GM21423 (cell line): Measurements from ENCODE around the gene LENEP.

Experiments used
- ATAC-seq: cut with Tn5 transposase; IDR thresholded peaks from one replicate; pipeline ENCODE4 v1.9.1; 2021; ENCODE audit warnings: mild to moderate bottlenecking, moderate library complexity; ENCODE audit not compliant: unreplicated experiment

LENEP gene

DNA sequence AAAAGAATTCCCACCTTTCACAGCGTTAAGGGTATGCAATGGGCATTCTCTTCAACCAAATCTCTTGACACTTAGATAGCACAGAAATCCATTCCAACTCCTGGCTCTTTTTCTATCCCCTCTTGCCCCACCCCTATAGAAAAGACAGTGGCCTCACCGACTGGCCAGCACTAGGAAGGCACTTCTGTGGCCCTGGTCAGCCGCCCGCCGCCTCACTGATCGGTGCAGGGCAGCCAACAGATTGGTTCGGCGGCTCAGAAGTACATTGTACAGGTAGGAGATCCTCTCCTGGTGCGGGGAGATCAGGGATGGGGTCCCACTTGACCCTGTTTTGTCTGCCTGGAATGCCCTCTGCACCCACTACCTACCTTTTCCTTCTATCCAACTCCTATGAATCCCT lies 30.9 kb downstream of the LENEP start:
- ATAC-seq = no peak

DNA sequence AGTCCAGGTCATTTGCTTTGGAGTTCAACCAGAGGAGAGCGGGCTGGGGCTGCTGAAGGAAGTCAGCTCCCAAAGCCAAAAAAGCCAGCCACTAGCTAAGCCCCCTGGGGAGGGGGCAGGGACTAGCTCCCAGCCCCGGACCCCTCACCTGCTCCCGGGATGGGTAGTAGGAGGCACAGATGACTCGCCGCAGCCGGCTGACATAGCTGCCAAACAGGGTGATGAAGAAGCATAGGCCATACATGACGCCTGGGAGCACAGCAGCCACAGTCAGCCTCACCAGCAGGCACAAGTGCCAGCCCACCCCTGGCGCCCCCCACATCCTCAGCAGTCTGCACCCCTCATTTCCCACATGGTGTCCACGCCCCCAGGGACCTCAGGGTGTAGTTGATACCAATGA lies 32.8 kb downstream of the LENEP start:
- no peak for ATAC-seq

DNA sequence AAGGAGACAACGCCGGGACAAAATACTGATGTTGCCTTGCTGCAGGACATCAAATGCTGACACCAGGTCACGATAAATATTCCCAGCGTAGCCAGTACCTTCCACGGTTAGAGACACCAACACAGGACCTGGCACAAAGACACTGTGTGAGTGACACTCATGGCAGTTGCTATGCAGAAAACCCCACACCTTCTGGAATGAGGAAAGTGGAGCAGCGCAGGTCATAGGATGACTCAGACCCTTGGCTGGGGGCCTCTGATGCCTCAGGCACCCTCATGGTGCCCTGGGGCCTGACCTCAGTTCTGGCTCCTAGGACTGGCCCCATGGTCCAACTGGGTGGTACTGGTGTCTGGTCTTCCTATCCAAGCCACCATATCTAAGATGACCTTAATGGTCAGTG lies 33.2 kb downstream of the LENEP start:
- no peak for ATAC-seq

DNA sequence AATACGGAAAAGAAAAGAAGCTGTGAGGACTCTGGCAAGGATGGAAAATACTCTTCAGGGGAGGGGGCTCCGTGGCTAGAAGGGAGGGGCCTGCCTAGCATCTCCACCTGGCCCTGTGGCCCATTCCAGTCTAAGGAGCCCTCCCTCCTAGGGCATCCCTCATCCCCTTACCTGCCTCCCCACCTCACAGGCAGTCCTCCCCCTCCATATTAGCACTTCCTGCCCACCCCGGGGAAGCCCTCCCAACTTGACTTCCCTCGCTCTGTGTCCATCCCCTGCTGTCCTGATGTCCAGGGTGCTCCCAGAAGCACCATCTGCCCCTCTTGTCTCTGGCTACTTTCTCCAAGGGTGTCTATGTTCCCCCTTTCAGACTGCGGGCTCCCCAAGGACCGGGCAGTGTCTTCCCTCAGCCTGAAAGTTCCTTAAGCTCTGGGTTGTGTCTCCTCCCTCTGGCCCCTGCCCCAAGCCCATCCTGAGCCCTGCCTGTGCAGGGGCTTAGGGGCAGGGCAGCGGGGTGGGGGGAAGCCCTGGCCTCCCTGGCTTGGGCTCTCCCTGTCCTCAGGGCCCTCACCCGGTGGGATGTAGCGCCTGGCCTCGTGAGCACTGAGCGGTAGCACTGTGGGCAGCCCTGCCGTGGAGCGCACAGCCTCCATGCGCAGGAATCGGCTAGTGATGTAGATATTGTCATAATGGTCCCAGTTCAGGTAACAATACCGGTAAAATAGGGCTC lies 36.3 kb downstream of the LENEP start:
- no peak for ATAC-seq

DNA sequence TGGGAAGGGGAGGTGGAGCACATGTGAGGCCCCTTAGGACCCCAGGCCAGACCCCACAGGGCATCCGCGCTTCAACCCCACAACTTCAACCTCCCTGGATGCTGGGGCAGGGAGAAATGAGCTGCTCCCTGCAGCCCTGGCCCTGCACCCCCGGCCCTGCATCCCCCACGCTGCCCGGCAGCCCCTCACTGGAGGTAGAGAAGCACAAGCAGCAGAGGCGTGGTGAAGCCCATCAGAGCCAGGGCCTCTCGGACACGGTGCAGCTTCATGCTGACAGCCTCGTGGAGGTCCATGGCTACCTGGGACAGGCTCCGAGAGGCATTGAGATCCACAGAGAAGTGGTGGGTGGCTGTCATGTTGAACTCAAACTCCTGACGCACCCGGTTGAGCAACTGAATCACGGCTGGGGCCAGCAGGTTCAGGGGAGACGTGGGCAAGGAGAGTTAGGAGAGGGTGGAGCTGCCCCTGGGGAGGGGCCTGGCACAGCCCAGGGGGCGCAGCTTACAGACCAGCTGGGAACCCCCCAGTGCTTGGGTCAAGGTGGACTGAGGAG lies 36.9 kb downstream of the LENEP start:
- no peak for ATAC-seq

DNA sequence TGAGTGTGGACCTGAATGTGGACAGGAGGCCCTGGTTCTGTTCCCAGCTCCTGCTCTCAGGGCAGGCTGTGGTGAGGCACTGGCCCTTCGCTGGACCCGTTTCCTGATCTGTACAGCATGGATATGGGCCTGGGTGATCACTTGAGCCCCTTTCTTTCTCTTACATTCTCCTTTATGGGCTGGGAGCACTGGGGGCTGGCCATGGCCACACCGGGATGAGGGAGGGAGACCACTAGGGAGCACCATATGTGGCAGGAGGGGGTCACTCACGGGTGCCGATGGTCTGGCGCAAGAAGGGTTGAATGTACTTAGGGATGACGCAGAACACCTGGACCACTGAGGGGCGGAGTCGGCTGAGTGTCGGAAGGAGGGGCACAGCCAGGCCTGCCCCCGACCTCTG lies 37.5 kb downstream of the LENEP start:
- no peak for ATAC-seq

DNA sequence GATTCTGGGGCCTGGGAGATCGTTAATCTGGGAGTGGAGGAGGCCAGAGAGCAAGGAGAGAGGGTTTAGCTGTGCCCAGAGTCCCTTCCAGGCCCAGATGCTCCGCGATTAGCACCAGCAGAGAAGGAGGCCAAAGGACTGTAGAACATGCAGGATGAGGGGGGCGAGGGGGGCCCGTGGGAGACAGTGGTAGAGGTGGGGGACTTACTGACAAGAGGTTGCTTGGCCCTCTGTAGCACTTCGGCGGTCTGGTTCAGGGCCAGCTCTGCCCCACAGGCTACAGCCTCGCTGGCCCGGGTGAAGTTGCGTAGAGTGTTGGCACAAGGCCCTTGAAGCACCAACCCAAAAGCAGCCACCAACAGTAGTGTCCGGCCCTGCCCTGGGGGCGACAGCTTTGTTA lies 39.5 kb downstream of the LENEP start:
- ATAC-seq = no peak

DNA sequence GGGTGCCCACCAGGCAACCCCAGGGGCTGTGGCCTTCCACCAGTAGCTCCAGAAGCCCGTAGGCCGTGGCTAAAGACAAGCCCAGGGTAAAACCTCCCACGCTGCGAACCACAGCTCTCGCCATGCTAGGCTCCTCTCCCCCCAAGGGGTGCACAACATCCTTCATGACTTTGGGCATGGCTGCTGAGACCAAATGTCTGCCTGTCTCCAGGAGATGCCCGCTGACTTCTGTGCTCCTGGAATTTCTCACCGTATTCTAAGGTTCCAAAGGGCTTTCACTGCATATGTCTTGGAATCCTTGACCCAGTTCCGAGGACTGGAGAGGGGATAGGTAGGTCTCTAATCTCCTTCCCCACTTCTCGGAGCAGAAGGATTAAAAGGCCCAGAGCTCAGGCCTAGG lies 40.1 kb downstream of the LENEP start, which contains the start of the genes DCST1 and DCST2:
TSS of gene DCST1 (plus strand) at position 301 of the 400 bp plus-strand sequence. CDS start 213 bp downstream, outside the sequence.
TSS of gene DCST2 (minus strand) at position 258 of the 400 bp plus-strand sequence. CDS start at position 178, 80 bp downstream.
- no peak for ATAC-seq

DNA sequence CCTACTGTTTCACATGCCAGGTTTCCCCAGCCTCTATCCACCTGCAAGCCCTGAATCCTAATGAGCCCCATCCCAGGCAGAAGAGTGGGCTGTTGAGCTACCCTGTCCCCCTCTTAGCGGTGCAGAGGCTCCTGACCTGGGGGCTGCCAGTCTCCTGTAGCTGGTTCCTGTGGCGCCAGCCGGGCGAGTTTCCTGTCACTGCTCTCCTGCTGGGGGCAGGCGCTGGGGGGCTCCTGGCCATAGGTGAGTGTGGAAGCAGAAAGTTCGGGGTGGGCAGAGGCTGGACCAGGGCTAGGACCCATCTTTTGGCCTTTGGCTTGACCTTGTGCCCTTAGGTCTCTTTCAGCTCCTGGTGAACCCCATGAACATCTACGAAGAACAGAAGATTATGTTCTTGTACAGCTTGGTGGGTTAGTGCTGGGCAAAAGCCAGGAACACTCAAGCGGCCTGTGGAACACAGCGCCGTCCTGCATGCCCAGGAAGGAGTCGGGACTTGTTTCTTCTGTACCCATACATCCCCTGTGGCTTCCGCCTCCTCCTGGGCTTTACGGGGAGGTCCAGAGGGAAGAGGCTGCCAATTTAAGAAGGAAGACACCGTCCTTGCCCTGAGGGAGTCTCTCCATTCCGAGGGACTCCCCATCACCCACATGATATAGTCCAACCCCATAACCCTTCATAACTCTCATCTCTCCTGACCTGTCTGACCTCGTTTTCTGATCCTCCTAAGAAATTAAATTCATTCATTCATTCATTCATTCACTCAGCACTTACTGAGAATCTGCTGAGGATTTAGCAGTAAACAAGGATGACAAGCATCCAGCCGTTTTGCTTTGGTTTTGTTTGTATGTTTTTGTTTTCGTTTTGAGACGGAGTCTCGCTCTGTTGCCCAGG lies 41.2 kb downstream of the LENEP start:
- no peak for ATAC-seq

DNA sequence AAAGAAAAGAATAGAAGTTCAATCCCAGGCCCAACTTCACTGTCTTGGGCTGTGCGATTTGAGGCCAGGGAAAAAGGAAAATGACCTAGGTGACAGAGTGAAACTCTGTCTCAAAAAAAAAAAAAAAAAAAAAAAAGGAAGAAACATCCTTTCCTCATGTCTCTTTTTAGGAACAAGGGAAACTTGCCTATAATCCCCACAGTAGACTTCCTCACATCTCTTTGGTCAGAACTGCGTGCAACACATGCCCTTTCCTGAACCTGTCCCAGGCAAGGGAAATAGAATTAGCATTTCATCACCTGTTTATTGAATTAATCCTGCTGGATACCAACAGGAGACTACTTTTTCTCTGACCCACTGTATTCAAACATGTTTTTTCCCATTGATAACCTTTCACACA lies 42.5 kb downstream of the LENEP start:
- ATAC-seq = no peak

DNA sequence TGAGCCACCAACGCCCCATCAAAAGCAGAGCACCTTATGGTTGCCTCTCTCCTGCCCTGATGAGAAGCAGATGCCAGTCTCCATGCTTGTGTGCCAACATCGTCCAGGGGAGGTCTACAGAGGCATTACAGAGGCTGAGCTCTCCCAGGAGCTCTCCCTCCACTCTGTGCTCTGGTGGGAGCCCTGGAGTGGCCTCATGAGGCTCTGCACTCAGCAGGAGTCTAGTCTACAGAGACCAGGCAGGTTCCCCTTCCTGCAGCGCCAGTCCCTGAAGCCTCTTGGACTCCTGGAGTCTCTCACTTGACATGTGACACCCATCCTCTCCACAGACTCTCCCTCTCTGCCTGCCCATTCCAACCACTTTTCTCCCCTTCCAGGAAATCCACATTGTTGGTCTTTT lies 43.7 kb downstream of the LENEP start:
- no peak for ATAC-seq

DNA sequence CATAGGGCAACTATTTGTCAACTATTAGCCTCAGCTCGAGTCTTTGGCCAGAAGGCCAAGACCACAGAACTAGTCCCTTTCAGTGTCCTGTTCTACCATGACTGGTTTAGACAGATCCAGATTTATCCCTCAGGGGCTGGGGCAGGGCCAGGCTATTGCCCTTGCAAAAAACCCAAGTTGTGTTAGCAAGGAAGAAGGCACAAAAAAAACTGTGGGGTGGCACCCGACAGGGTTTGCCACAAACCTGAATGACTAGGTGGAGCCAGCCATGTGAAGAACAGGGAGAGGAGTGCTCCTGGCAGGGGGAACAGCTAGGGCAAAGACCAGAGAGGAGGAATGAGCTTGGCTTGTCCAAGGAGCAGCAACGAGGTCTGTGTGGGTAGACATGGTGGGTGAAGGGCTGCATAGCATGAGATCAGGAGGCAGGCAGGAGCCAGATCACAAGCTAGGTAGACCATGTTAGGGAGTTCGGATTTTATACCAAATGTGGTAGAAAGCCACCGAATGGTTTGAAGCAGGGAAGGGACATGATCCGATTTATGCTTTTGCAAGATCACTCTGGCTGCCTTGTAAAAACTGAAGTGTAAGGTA lies 44.6 kb downstream of the LENEP start:
- ATAC-seq = no peak

DNA sequence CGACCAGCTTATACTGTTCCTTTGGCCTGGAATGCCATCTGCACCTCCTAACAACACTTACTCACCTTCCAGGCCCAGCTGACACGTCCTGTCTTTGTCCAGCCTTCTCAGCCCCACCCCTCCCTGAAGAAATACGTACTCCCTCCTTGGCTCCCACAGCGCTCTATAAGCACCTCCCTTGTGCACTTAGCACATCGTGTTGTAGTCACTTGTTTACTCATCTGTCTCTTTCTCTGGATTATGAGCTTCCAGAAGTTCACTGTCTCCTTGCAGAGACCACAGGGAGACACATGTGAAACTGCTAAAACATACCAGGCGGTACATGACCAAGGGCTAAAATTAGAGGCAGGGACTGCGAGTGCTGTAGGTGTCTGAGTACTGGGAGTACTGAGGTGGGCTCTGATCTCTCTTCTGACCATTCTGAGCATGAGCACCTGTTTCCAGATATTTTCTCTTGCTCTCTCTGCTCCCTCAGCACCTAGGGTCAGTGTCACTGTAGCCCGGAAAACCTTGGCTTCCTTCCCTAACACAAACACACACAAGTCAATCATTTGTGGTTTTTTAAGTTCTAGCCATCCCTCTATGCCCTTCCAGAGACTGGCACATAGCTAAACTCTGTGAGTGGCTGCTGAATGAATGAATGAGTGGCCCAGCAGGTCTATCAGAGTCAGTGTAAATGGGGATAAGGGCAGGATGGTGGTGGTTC lies 45.4 kb downstream of the LENEP start:
- no peak for ATAC-seq

DNA sequence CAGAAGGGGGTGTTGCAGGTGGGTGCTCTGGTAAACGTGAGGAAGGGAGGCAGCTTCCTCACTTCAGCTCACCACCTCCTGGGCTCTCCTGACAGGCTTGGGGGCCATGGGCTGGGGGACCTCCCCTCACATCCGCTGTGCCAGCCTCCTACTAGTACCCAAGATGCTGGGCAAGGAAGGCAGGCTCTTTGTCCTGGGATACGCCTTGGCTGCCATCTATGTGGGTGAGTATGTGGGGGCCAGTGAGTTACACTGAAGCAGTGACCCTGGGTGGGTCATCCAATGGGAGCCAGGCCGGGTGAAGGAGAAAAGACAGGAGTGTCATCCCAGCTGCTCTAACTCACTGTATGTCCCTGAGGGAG lies 45.9 kb downstream of the LENEP start:
- no peak for ATAC-seq

DNA sequence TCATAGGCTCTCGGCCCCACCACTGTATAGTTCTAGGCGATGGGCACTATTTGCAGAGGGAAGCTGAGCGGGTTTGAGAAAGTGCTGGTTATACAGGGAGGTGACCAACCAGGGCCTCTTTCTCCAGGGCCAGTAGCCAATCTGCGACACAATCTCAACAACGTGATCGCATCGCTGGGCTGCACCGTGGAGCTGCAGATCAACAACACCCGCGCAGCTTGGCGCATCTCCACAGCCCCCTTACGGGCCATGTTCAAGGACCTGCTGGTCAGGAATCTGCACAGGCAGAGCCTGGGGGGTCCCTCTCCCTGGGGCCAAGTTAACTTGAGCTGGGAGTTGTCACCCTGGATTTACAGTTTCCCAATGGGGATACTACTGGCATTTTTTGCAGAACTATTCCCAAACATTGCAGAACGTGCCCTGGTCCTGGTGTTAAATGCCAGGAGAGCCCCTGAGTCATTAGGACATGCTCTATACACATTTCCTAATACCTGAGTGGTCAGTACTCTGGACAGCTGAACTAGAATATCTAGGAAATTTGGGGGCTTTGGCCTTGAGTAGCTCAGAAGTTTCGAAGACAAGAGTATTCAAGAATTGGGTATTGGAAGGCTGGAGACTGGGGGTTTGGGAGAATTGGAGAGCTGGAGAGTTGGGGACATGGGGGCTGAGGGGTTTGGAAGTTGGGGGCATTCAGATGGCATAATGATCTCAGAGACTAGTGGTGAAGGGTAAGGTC lies 47.1 kb downstream of the LENEP start:
- no peak for ATAC-seq

DNA sequence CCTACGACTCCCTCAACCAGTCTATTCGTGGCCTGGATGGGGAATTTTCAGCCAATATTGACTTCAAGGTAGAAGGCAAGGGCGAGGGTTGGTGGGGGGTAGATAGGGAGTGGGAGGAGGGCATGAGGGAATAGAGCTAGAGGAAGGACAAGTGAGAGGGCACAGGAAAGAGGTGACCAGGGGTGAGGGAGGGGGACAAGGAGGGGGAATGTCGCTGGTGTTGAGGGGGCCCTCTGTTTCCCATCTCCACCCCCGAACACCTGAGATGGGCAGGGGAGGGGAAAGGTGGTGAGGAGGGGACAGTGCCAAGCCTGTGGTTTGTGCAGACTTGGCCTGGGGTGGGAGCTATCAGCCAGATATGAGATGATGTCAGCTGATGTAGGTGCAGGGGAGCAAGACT lies 49.4 kb downstream of the LENEP start:
- no peak for ATAC-seq

DNA sequence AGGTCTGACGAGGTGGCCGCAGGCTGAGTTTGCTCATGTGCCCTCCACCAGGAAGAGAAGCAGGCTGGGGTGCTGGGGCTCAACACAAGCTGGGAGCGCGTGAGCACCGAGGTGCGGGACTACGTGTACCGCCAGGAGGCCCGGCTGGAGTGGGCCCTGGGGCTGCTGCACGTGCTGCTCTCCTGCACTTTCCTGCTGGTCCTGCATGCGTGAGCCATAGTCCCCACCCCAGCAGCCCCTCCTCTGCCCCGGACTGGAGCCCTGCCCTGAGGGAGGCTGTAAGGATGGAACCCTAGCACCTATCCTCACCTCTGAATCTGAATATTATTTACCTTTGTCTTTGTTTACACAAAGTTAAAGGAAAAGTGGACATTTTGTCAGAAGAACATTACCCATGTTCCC lies 49.9 kb downstream of the LENEP start:
- no peak for ATAC-seq

DNA sequence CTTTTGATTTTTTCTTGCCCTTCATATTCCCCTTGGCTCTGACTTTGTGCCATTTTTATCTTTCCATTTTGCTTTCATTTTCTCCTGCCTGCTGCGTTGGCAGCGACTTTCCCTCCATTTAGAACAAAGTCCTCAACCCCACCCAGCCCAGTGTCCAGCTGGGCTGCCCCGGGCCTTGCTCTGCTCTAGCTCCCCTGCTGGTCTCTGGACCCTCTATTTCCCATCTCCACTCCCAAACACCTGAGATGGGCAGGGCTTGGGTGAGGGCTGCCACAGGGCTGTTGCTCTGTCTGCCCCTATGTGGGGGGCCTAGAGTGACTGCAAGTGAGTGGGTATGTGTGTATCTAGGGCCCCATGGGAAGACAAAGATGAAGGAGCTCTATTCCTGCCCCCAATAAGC lies 50.4 kb downstream of the LENEP start:
- no peak for ATAC-seq
